Neural crest cell (in vitro differentiated cells): Measurements from ENCODE around the gene MYPN. TPM values are rescaled to one million over a fixed set of nuclear protein-coding genes. Genes with fewer than 3 reads are reported as not detected.
A peak's percentile ranks its signal among the peaks of the same experiment; 100 is the strongest.

ENCODE experiments used
- DNase-seq: peaks from one replicate; pipeline ENCODE4 v3.0.0; 2021; ENCODE audit warnings: low read depth, mixed read lengths, low spot score
- H3K27ac Mint-ChIP-seq: one replicate; pipeline ENCODE4 v1.8.0; 2021; ENCODE audit warnings: mild to moderate bottlenecking, mixed read lengths; ENCODE audit not compliant: unreplicated experiment
- H3K27me3 Mint-ChIP-seq: 2 replicates; pipeline ENCODE4 v1.8.0; 2021; ENCODE audit warnings: low read depth, mild to moderate bottlenecking, mixed read lengths
- H3K36me3 Mint-ChIP-seq: 2 replicates; pipeline ENCODE4 v1.8.0; 2021; ENCODE audit warnings: low read depth, mild to moderate bottlenecking, mixed read lengths
- H3K4me1 Mint-ChIP-seq: 2 replicates; pipeline ENCODE4 v1.8.0; 2021; ENCODE audit warnings: mixed read lengths
- H3K4me3 Mint-ChIP-seq: one replicate; pipeline ENCODE4 v1.8.0; 2021; ENCODE audit warnings: mild to moderate bottlenecking, mixed read lengths
- H3K9me3 Mint-ChIP-seq: 2 replicates; pipeline ENCODE4 v1.8.0; 2021; ENCODE audit warnings: mixed read lengths
- long read RNA-seq: library from polyadenylated mRNA; unstranded; transcript quantifications from one replicate; pipeline ENCODE4 v2.0.0, GENCODE V29; 2020
- total RNA-seq: library from RNA; stranded (reverse); gene quantifications from 2 replicates; pipeline ENCODE4 v1.2.1, GENCODE V29; 2021
- TF ChIP-seq, protein P1 (sequence below): fragments of 200-600 bp; sonication (generic); conservative IDR thresholded peaks from 2 replicates; pipeline ENCODE4 v1.5.0; 2021; ENCODE audit warnings: antibody characterized with exemption, mild to moderate bottlenecking

MYPN gene, protein sequence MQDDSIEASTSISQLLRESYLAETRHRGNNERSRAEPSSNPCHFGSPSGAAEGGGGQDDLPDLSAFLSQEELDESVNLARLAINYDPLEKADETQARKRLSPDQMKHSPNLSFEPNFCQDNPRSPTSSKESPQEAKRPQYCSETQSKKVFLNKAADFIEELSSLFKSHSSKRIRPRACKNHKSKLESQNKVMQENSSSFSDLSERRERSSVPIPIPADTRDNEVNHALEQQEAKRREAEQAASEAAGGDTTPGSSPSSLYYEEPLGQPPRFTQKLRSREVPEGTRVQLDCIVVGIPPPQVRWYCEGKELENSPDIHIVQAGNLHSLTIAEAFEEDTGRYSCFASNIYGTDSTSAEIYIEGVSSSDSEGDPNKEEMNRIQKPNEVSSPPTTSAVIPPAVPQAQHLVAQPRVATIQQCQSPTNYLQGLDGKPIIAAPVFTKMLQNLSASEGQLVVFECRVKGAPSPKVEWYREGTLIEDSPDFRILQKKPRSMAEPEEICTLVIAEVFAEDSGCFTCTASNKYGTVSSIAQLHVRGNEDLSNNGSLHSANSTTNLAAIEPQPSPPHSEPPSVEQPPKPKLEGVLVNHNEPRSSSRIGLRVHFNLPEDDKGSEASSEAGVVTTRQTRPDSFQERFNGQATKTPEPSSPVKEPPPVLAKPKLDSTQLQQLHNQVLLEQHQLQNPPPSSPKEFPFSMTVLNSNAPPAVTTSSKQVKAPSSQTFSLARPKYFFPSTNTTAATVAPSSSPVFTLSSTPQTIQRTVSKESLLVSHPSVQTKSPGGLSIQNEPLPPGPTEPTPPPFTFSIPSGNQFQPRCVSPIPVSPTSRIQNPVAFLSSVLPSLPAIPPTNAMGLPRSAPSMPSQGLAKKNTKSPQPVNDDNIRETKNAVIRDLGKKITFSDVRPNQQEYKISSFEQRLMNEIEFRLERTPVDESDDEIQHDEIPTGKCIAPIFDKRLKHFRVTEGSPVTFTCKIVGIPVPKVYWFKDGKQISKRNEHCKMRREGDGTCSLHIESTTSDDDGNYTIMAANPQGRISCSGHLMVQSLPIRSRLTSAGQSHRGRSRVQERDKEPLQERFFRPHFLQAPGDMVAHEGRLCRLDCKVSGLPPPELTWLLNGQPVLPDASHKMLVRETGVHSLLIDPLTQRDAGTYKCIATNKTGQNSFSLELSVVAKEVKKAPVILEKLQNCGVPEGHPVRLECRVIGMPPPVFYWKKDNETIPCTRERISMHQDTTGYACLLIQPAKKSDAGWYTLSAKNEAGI (N-terminal part only)
- not detected in 2 replicates for total RNA-seq
- long read RNA-seq: 0 reads

DNA sequence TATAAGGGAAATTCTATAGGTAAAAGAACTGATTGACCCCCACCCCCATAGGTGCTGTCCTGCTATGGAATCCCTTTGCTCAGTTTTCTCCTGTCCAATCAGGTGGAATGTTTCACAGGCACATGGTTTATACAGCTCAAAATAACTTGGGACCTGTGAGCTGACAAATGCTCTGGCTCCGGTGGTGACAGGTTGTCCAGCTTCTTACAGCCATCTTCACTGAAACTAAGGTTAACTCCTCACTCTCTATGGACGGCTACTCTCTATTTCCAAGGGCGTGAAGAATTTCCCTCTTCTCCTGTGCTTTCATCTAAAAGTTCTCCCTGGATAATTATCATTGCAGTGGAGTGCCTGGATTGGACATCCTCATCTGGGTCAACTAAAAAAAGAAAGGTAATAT, at the start of gene MYPN:
Gene MYPN, plus strand, starts transcription at position 158 of the 400 bp plus-strand sequence. CDS start 11,951 bp downstream, outside the sequence.
- no peaks in the 10 kb centered on the region for H3K27me3 Mint-ChIP-seq
- no peak within 1 kb of the TSS for H3K27ac Mint-ChIP-seq
- H3K36me3 Mint-ChIP-seq: no peaks in the 10 kb centered on the region
- H3K4me1 Mint-ChIP-seq: peaks cover 4% of the 10 kb centered on the region
- H3K9me3 Mint-ChIP-seq: no peaks in the 10 kb centered on the region
- DNase-seq: no peak
- TF ChIP-seq, protein P1, sequence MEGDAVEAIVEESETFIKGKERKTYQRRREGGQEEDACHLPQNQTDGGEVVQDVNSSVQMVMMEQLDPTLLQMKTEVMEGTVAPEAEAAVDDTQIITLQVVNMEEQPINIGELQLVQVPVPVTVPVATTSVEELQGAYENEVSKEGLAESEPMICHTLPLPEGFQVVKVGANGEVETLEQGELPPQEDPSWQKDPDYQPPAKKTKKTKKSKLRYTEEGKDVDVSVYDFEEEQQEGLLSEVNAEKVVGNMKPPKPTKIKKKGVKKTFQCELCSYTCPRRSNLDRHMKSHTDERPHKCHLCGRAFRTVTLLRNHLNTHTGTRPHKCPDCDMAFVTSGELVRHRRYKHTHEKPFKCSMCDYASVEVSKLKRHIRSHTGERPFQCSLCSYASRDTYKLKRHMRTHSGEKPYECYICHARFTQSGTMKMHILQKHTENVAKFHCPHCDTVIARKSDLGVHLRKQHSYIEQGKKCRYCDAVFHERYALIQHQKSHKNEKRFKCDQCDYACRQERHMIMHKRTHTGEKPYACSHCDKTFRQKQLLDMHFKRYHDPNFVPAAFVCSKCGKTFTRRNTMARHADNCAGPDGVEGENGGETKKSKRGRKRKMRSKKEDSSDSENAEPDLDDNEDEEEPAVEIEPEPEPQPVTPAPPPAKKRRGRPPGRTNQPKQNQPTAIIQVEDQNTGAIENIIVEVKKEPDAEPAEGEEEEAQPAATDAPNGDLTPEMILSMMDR: no peak
- no peak within 1 kb of the TSS for H3K4me3 Mint-ChIP-seq

DNA sequence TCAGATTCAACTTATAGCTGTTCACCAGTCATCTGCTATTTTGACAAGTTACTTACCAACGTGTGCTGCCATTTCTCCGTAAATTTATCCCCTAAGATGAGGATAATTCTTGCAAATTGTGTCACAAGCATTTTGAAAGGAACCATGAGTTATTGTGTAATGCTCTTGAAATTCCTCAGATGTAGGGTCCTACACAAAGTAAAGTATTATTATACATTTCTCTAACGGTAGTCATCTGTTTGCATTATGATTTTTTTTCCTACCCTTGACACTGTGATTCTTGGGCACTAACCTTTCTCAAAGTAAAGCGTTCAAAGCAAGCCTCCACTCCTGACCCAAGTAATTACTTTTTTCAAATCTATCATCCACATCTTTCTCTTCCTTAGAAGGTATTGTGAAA, 42.3 kb upstream of the MYPN start:
- Mint-ChIP-seq H3K36me3 (peaks cover 5% of the 10 kb centered on the region), H3K9me3 (no peaks in the 10 kb centered on the region), H3K4me3 (no peak overlapping the region), H3K4me1 (peaks cover 15% of the 10 kb centered on the region), H3K27ac (no peak overlapping the region), H3K27me3 (no peaks in the 10 kb centered on the region)
- TF ChIP-seq, protein P1: no peak
- no peak for DNase-seq

DNA sequence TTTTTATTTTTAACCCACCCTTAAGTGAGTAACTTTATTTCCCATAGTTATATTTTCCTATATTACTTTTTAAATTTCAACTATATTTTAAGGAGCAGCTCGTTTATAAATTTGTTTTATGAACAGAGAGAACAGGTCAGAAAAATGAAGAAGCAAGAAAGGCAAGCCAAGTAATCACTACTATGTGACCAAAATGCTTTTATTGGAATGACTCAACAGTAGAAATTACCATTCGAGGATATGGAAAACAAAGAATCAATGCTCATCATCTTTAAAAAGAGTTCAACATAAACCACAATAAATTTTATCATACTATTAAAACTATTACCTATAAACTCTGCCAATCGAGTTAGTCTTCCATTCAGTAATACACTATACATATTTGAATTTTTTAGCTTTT, 41.8 kb upstream of the MYPN start:
- H3K4me1 Mint-ChIP-seq: peaks cover 20% of the 10 kb centered on the region
- no peaks in the 10 kb centered on the region for H3K9me3 Mint-ChIP-seq
- H3K4me3 Mint-ChIP-seq: no peak overlapping the region
- TF ChIP-seq, protein P1: no peak
- H3K36me3 Mint-ChIP-seq: peaks cover 5% of the 10 kb centered on the region
- no peaks in the 10 kb centered on the region for H3K27me3 Mint-ChIP-seq
- H3K27ac Mint-ChIP-seq: no peak overlapping the region
- DNase-seq: no peak

DNA sequence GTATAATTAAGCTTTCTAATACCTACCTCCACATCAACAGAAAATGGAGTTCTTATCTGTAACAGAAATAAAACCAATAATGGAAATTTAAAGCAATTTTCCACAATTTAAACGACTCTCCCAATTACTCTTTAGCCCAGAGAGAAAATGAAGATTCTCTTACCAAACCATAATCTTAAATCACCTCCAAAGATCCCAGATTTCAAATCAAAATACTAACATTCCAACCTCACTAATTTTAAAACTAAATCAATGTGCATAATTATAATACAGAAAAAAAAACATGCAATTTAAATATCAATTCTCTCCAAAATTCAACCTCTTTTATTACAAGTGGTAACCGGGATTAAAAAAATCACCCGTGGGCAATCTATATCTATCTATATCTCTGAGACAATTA, 35.7 kb upstream of the MYPN start:
- Mint-ChIP-seq H3K4me1 (peaks cover 43% of the 10 kb centered on the region), H3K36me3 (peaks cover 5% of the 10 kb centered on the region), H3K4me3 (peak overlapping the region; percentile 98), H3K27ac (no peak overlapping the region), H3K9me3 (no peaks in the 10 kb centered on the region), H3K27me3 (no peaks in the 10 kb centered on the region)
- no peak for DNase-seq
- TF ChIP-seq, protein P1: no peak
